HepG2 (cell line): ENCODE results near the gene WDR87. TPM values are rescaled to one million over a fixed set of nuclear protein-coding genes. Genes with fewer than 3 reads are reported as not detected.
A peak's percentile ranks its signal among the peaks of the same experiment; 100 is the strongest.

Experiments
- JDP2 ChIP-seq: sonication (generic); formaldehyde crosslinking; IDR thresholded peaks from 2 replicates; pipeline ENCODE4 v1.8.1; 2022; ENCODE audit warnings: missing genetic modification reagents, borderline replicate concordance
- KDM3A ChIP-seq: IDR thresholded peaks from 2 replicates; pipeline ENCODE4 v1.6.1; 2018; ENCODE audit warnings: low read depth, missing compliant biosample characterization
- KDM5B ChIP-seq: sonication (generic); formaldehyde crosslinking; IDR thresholded peaks from 2 replicates; pipeline ENCODE4 v1.4.0; 2020; ENCODE audit warnings: missing genetic modification reagents, mild to moderate bottlenecking, borderline replicate concordance
- MAFG ChIP-seq: sonication (generic); formaldehyde crosslinking; IDR thresholded peaks from 2 replicates; pipeline ENCODE4 v1.5.1; 2020; ENCODE audit warnings: mild to moderate bottlenecking, missing genetic modification reagents
- NONO ChIP-seq, 2 experiments: fragments of 450-650 bp in 1 of 2; sonication (generic) in 1 of 2; formaldehyde crosslinking in 1 of 2; IDR thresholded peaks in 1 of 2; conservative IDR thresholded peaks in 1 of 2; 2 replicates each; pipeline versions ENCODE4 v1.6.1 to v1.8.0; 2017 to 2022; ENCODE audit warnings: mild to moderate bottlenecking in 1 of 2, missing genetic modification reagents in 1 of 2, moderate library complexity in 1 of 2
- PAX8 ChIP-seq: sonication (generic); formaldehyde crosslinking; IDR thresholded peaks from 2 replicates; pipeline ENCODE4 v1.8.0; 2022; ENCODE audit warnings: mild to moderate bottlenecking, missing genetic modification reagents, borderline replicate concordance
- SRY ChIP-seq: sonication (generic); formaldehyde crosslinking; IDR thresholded peaks from 2 replicates; pipeline ENCODE4 v1.8.0; 2022; ENCODE audit warnings: mild to moderate bottlenecking, missing genetic modification reagents
- THYN1 ChIP-seq: sonication (generic); formaldehyde crosslinking; IDR thresholded peaks from 2 replicates; pipeline ENCODE4 v1.8.1; 2023; ENCODE audit warnings: low read depth, mild to moderate bottlenecking, moderate library complexity, missing genetic modification reagents, borderline replicate concordance
- WIZ ChIP-seq: sonication (generic); formaldehyde crosslinking; IDR thresholded peaks from 2 replicates; pipeline ENCODE4 v1.5.1; 2020; ENCODE audit warnings: mild to moderate bottlenecking, missing genetic modification reagents
- ZNF10 ChIP-seq: sonication (generic); formaldehyde crosslinking; IDR thresholded peaks from 2 replicates; pipeline ENCODE4 v1.4.0; 2020; ENCODE audit warnings: mild to moderate bottlenecking, low read depth, missing genetic modification reagents, borderline replicate concordance
- ZNF101 ChIP-seq: sonication (generic); formaldehyde crosslinking; IDR thresholded peaks from 2 replicates; pipeline ENCODE4 v1.4.0; 2020; ENCODE audit warnings: mild to moderate bottlenecking, low read depth, missing genetic modification reagents, borderline replicate concordance
- ZNF232 ChIP-seq: sonication (generic); formaldehyde crosslinking; IDR thresholded peaks from 2 replicates; pipeline ENCODE4 v1.4.0; 2020; ENCODE audit warnings: missing genetic modification reagents, borderline replicate concordance
- ZNF367 ChIP-seq: sonication (generic); formaldehyde crosslinking; IDR thresholded peaks from 2 replicates; pipeline ENCODE4 v1.4.0; 2020; ENCODE audit warnings: missing genetic modification reagents, borderline replicate concordance
- ZNF383 ChIP-seq: sonication (generic); formaldehyde crosslinking; IDR thresholded peaks from 2 replicates; pipeline ENCODE4 v1.4.0; 2020; ENCODE audit warnings: missing genetic modification reagents, mild to moderate bottlenecking, borderline replicate concordance
- ZNF670 ChIP-seq: sonication (generic); formaldehyde crosslinking; IDR thresholded peaks from 2 replicates; pipeline ENCODE4 v1.8.0; 2022; ENCODE audit warnings: mild to moderate bottlenecking, missing genetic modification reagents, borderline replicate concordance
- ZNF776 ChIP-seq: sonication (generic); formaldehyde crosslinking; IDR thresholded peaks from 2 replicates; pipeline ENCODE4 v1.4.0; 2020; ENCODE audit warnings: mild to moderate bottlenecking, missing genetic modification reagents
- ZNF777 ChIP-seq: sonication (generic); formaldehyde crosslinking; IDR thresholded peaks from 2 replicates; pipeline ENCODE4 v1.4.0; 2020; ENCODE audit warnings: missing genetic modification reagents
- ZNF841 ChIP-seq: sonication (generic); formaldehyde crosslinking; IDR thresholded peaks from 2 replicates; pipeline ENCODE4 v1.8.1; 2023; ENCODE audit warnings: missing genetic modification reagents, borderline replicate concordance
- polyA plus RNA-seq, 8 experiments: library from polyadenylated mRNA; depleted of rRNA in 3 of 8; stranded (reverse) in 7 of 8; unstranded in 1 of 8; fragments of >200 nt; fragmentation: Illumina TruSeq in 4 of 8; extraction: Trizol in 4 of 8; gene quantifications; 2 replicates each; pipeline versions ENCODE4 v1.2.1 to v1.2.3, GENCODE V29; 2011 to 2016; ENCODE audit warnings: low read depth in 4 of 8, missing spikeins in 1 of 8, mixed read lengths in 1 of 8; ENCODE audit not compliant: insufficient read depth in 1 of 8
- total RNA-seq, 5 experiments: library from RNA; depleted of rRNA; stranded (reverse); fragments of >200 nt; fragmentation: Illumina TruSeq; extraction: Trizol; gene quantifications; 2 replicates each; pipeline ENCODE4 v1.2.3, GENCODE V29; 2016; ENCODE audit warnings: low read depth in 1 of 5
- TF ChIP-seq, protein P1 (sequence below): sonication (generic); formaldehyde crosslinking; IDR thresholded peaks from 2 replicates; pipeline ENCODE4 v1.4.0; 2020; ENCODE audit warnings: missing genetic modification reagents
- TF ChIP-seq, protein P2 (sequence below): sonication (generic); formaldehyde crosslinking; IDR thresholded peaks from 2 replicates; pipeline ENCODE4 v1.5.0; 2020; ENCODE audit warnings: mild to moderate bottlenecking, missing genetic modification reagents
- TF ChIP-seq, protein P3 (sequence below): IDR thresholded peaks from 2 replicates; pipeline ENCODE4 v1.6.1; 2016; ENCODE audit warnings: mild to moderate bottlenecking
- TF ChIP-seq, protein P4 (sequence below): sonication (generic); formaldehyde crosslinking; IDR thresholded peaks from 2 replicates; pipeline ENCODE4 v1.8.1; 2023; ENCODE audit warnings: missing genetic modification reagents, mild to moderate bottlenecking, borderline replicate concordance

Gene WDR87
- total and polyA plus RNA-seq, 2 of the 13 experiments (the other 11 are each of a cell fraction or from before 2014, with no cell fraction given) = not detected

DNA sequence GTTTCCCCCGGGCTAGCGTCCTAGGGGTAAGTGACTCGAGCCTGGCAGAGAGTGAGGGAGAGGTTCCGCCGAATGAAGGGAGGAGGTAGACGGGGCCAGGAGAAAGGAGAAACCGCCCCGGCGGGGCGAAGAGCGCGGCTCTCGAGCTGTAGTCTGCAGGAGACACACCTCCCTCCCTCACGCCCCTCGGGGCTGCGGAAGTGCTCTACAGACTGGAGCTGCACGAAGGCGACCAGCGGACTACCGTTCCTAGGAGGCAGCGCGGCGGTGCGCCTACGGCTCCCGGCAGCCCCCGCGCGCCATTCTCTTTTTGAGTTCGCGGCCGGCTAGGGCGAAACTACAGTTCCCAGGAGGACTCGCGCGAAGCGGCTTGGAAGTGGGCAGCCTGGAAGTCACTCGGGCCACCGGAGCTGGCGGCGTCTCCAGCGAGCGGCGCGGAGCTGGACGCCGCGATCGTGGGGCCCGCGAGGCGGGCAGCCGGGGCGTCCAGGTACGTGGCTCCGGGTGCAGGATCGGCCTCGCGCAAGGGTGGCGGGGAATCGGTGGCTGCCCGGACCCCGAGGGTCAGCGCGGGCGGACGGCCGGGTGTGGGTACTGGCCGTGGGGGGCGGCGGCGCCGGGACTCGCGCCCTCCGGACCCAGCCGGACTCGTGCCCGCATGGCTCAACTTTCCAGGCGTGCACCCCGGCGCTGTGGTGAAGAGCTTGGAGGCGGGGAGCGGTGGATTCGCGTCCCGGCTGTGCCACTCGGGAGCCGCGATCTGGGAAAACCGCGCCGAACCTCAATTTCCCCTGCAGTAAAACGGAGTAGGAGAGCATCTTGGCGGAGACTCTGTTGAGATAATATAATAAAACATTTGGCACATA, 708 bp upstream of the WDR87 start, which contains the start of gene SIPA1L3 (continued):
- TF ChIP-seq, protein P1, sequence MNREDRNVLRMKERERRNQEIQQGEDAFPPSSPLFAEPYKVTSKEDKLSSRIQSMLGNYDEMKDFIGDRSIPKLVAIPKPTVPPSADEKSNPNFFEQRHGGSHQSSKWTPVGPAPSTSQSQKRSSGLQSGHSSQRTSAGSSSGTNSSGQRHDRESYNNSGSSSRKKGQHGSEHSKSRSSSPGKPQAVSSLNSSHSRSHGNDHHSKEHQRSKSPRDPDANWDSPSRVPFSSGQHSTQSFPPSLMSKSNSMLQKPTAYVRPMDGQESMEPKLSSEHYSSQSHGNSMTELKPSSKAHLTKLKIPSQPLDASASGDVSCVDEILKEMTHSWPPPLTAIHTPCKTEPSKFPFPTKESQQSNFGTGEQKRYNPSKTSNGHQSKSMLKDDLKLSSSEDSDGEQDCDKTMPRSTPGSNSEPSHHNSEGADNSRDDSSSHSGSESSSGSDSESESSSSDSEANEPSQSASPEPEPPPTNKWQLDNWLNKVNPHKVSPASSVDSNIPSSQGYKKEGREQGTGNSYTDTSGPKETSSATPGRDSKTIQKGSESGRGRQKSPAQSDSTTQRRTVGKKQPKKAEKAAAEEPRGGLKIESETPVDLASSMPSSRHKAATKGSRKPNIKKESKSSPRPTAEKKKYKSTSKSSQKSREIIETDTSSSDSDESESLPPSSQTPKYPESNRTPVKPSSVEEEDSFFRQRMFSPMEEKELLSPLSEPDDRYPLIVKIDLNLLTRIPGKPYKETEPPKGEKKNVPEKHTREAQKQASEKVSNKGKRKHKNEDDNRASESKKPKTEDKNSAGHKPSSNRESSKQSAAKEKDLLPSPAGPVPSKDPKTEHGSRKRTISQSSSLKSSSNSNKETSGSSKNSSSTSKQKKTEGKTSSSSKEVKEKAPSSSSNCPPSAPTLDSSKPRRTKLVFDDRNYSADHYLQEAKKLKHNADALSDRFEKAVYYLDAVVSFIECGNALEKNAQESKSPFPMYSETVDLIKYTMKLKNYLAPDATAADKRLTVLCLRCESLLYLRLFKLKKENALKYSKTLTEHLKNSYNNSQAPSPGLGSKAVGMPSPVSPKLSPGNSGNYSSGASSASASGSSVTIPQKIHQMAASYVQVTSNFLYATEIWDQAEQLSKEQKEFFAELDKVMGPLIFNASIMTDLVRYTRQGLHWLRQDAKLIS = no peak
- no peak for TF ChIP-seq ZNF841 (CRISPR knock-in tag)
- no peak for TF ChIP-seq THYN1 (CRISPR knock-in tag)
- no peak; the same call in 1 of the 2 replicates for TF ChIP-seq ZNF232 (CRISPR knock-in tag)
- TF ChIP-seq ZNF101 (CRISPR knock-in tag) = 0 out of 2 replicates have a peak, but pooled peaks have one; percentile 52
- peak; percentile 57; the same call in 1 of the 2 replicates for TF ChIP-seq KDM5B (CRISPR knock-in tag)
- TF ChIP-seq ZNF776 (CRISPR knock-in tag) = peak; percentile 8; the same call in 1 of the 2 replicates
- TF ChIP-seq, protein P2, sequence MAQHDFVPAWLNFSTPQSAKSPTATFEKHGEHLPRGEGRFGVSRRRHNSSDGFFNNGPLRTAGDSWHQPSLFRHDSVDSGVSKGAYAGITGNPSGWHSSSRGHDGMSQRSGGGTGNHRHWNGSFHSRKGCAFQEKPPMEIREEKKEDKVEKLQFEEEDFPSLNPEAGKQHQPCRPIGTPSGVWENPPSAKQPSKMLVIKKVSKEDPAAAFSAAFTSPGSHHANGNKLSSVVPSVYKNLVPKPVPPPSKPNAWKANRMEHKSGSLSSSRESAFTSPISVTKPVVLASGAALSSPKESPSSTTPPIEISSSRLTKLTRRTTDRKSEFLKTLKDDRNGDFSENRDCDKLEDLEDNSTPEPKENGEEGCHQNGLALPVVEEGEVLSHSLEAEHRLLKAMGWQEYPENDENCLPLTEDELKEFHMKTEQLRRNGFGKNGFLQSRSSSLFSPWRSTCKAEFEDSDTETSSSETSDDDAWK (CRISPR knock-in tag) = no peak
- TF ChIP-seq SRY (CRISPR knock-in tag) = peak; percentile 90
- no peak for TF ChIP-seq MAFG (CRISPR knock-in tag)
- TF ChIP-seq ZNF670 (CRISPR knock-in tag) = no peak
- TF ChIP-seq NONO (IDR thresholded peaks at IDR 0.05) = no peak
- TF ChIP-seq NONO (CRISPR knock-in tag; conservative IDR thresholded peaks at IDR 0.05) = peak; percentile 74
- no peak; the same call in 1 of the 2 replicates for TF ChIP-seq PAX8 (CRISPR knock-in tag)
- TF ChIP-seq ZNF10 (CRISPR knock-in tag) = no peak
- TF ChIP-seq, protein P3, sequence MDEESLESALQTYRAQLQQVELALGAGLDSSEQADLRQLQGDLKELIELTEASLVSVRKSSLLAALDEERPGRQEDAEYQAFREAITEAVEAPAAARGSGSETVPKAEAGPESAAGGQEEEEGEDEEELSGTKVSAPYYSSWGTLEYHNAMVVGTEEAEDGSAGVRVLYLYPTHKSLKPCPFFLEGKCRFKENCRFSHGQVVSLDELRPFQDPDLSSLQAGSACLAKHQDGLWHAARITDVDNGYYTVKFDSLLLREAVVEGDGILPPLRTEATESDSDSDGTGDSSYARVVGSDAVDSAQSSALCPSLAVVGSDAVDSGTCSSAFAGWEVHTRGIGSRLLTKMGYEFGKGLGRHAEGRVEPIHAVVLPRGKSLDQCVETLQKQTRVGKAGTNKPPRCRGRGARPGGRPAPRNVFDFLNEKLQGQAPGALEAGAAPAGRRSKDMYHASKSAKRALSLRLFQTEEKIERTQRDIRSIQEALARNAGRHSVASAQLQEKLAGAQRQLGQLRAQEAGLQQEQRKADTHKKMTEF (CRISPR knock-in tag) = peak; percentile 42
- TF ChIP-seq KDM3A (CRISPR knock-in tag) = no peak
- TF ChIP-seq, protein P4, sequence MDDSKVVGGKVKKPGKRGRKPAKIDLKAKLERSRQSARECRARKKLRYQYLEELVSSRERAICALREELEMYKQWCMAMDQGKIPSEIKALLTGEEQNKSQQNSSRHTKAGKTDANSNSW (CRISPR knock-in tag) = no peak
- TF ChIP-seq WIZ = no peak
- no peak for TF ChIP-seq JDP2 (CRISPR knock-in tag)
- no peak for TF ChIP-seq ZNF367 (CRISPR knock-in tag)
- TF ChIP-seq ZNF777 (CRISPR knock-in tag) = peak; percentile 55; the same call in 1 of the 2 replicates
- TF ChIP-seq ZNF383 (CRISPR knock-in tag) = no peak
